Ectodermal cell (in vitro differentiated cells): ENCODE data around the gene S1PR2.
A peak's percentile ranks its signal among the peaks of the same experiment; 100 is the strongest.
"Not testable (repeated sequence)": the region's sequence is repeated elsewhere in the genome, so short reads cannot be mapped to it uniquely, and the experiment has no call there.

Source experiments
- H3K27ac ChIP-seq: 2 replicates; pipeline ENCODE4 v1.7.0; 2013; ENCODE audit warnings: mild to moderate bottlenecking, low read depth, low read length; ENCODE audit not compliant: insufficient read depth, poor library complexity, severe bottlenecking
- H3K27me3 ChIP-seq: 2 replicates; pipeline ENCODE4 v1.7.0; 2013; ENCODE audit warnings: mild to moderate bottlenecking, low read length; ENCODE audit not compliant: insufficient read depth, control insufficient read depth, poor library complexity, severe bottlenecking
- H3K36me3 ChIP-seq: one replicate; pipeline ENCODE4 v1.7.0; 2013; ENCODE audit warnings: low read length; ENCODE audit not compliant: control insufficient read depth, insufficient read depth
- H3K4me1 ChIP-seq: one replicate; pipeline ENCODE4 v1.7.0; 2013; ENCODE audit warnings: low read length; ENCODE audit not compliant: control insufficient read depth, insufficient read depth
- H3K4me3 ChIP-seq: 2 replicates; pipeline ENCODE4 v1.7.0; 2013; ENCODE audit warnings: low read depth, low read length, control low read depth; ENCODE audit not compliant: insufficient read depth
- H3K9me3 ChIP-seq: 2 replicates; pipeline ENCODE4 v1.7.0; 2013; ENCODE audit warnings: mild to moderate bottlenecking, low read length, moderate library complexity; ENCODE audit not compliant: control insufficient read depth
- WGBS, 2 experiments: methylation state at CpG; one replicate each; pipeline ENCODE4 v1.1.7; 2013; ENCODE audit warnings: missing lambda C conversion rate in 2 of 2; 5-methylcytosine and 5-hydroxymethylcytosine counted together

S1PR2 gene

GRCh38 chr19:10254244-10254643 lies 23.1 kb upstream of the S1PR2 start:
- H3K27me3 ChIP-seq: no peaks in the 10 kb centered on the region
- no peaks in the 10 kb centered on the region for H3K4me1 ChIP-seq
- H3K9me3 ChIP-seq: no peaks in the 10 kb centered on the region
- H3K27ac ChIP-seq: no peak overlapping the region
- H3K36me3 ChIP-seq: peaks cover 10% of the 10 kb centered on the region
- 96 to 97% methylated on average over 3 of the region's 3 CpGs for WGBS, 2 experiments
- H3K4me3 ChIP-seq: no peak overlapping the region

- Histone ChIP-seq H3K9me3 (no peaks in the 10 kb centered on the region), H3K36me3 (peaks cover 2% of the 10 kb centered on the region), H3K27ac (no peak overlapping the region), H3K4me1 (no peaks in the 10 kb centered on the region), H3K4me3 (peak overlapping the region; percentile 97), H3K27me3 (no peaks in the 10 kb centered on the region)
- 25 to 38% methylated on average over 6 to 8 of the region's 8 CpGs for WGBS, 2 experiments
Observed at GRCh38 chr19:10252707-10253106, 21.6 kb upstream of the S1PR2 start.

GRCh38 chr19:10251792-10252694 lies 20.9 kb upstream of the S1PR2 start, which contains the start of gene MRPL4:
Gene MRPL4, plus strand, starts transcription at chr19:10252214. Its CDS starts 40 bp downstream, at chr19:10252254.
- H3K36me3 ChIP-seq: no peaks in the 10 kb centered on the region
- WGBS, 2 experiments: 0 to 1% methylated on average over 77 of the region's 77 CpGs
- H3K4me3 ChIP-seq: peak within 1 kb of the TSS; percentile 97
- no peak within 1 kb of the TSS for H3K27ac ChIP-seq
- no peaks in the 10 kb centered on the region for H3K9me3 ChIP-seq
- no peaks in the 10 kb centered on the region for H3K27me3 ChIP-seq
- H3K4me1 ChIP-seq: no peaks in the 10 kb centered on the region

GRCh38 chr19:10246511-10246910 lies 15.4 kb upstream of the S1PR2 start:
- Histone ChIP-seq H3K27ac (no peak overlapping the region), H3K4me3 (no peak overlapping the region), H3K27me3 (no peaks in the 10 kb centered on the region), H3K4me1 (no peaks in the 10 kb centered on the region), H3K9me3 (no peaks in the 10 kb centered on the region), H3K36me3 (no peaks in the 10 kb centered on the region)
- 92 to 97% methylated on average over 5 to 6 of the region's 6 CpGs for WGBS, 2 experiments

GRCh38 chr19:10245189-10245939 lies 14.2 kb upstream of the S1PR2 start:
- no peak overlapping the region for H3K4me3 ChIP-seq
- no peaks in the 10 kb centered on the region for H3K27me3 ChIP-seq
- no peaks in the 10 kb centered on the region for H3K4me1 ChIP-seq
- H3K27ac ChIP-seq: no peak overlapping the region
- H3K9me3 ChIP-seq: no peaks in the 10 kb centered on the region
- H3K36me3 ChIP-seq: no peaks in the 10 kb centered on the region
- WGBS, 2 experiments: 87 to 88% methylated on average over 8 to 9 of the region's 9 CpGs

GRCh38 chr19:10243606-10244005 lies 12.5 kb upstream of the S1PR2 start:
- H3K36me3 ChIP-seq: no peaks in the 10 kb centered on the region
- H3K27ac ChIP-seq: no peak overlapping the region
- no peaks in the 10 kb centered on the region for H3K4me1 ChIP-seq
- H3K4me3 ChIP-seq: no peak overlapping the region
- no peaks in the 10 kb centered on the region for H3K27me3 ChIP-seq
- no peaks in the 10 kb centered on the region for H3K9me3 ChIP-seq
- WGBS, 2 experiments: 88 to 94% methylated on average over 7 of the region's 7 CpGs

GRCh38 chr19:10241826-10242449 lies 10.8 kb upstream of the S1PR2 start:
- H3K4me3 ChIP-seq, H3K9me3 ChIP-seq, H3K27ac ChIP-seq, H3K4me1 ChIP-seq, H3K36me3 ChIP-seq, H3K27me3 ChIP-seq: not testable (repeated sequence)
- 92 to 95% methylated on average over 11 of the region's 11 CpGs for WGBS, 2 experiments

- no peaks in the 10 kb centered on the region for H3K4me1 ChIP-seq
- no peak overlapping the region for H3K27ac ChIP-seq
- H3K4me3 ChIP-seq: no peak overlapping the region
- H3K9me3 ChIP-seq: no peaks in the 10 kb centered on the region
- H3K36me3 ChIP-seq: no peaks in the 10 kb centered on the region
- 86 to 89% methylated on average over 12 of the region's 12 CpGs for WGBS, 2 experiments
- no peaks in the 10 kb centered on the region for H3K27me3 ChIP-seq
Observed at GRCh38 chr19:10238172-10238783, 7.1 kb upstream of the S1PR2 start.

- 88 to 93% methylated on average over 6 of the region's 6 CpGs for WGBS, 2 experiments
- Histone ChIP-seq H3K4me3 (no peak overlapping the region), H3K27ac (no peak overlapping the region), H3K9me3 (no peaks in the 10 kb centered on the region), H3K4me1 (no peaks in the 10 kb centered on the region), H3K36me3 (no peaks in the 10 kb centered on the region), H3K27me3 (no peaks in the 10 kb centered on the region)
Observed at GRCh38 chr19:10237702-10238101, 6.6 kb upstream of the S1PR2 start.
